GM12878 (cell line): ENCODE results near the gene ZNRF3.

Experiments used
- CBX3 ChIP-seq: fragments of 200-600 bp; sonication (generic); IDR thresholded peaks from 2 replicates; pipeline ENCODE4 v1.6.1; 2016; ENCODE audit warnings: low read depth, borderline replicate concordance
- CREB1 ChIP-seq: IDR thresholded peaks from 2 replicates; pipeline ENCODE4 v1.6.1; 2012; ENCODE audit warnings: low read depth, mild to moderate bottlenecking, inconsistent platforms
- PAX8 ChIP-seq: fragments of 450-650 bp; IDR thresholded peaks from 2 replicates; pipeline ENCODE4 v1.6.1; 2017; ENCODE audit warnings: mild to moderate bottlenecking, moderate library complexity
- POU2F2 ChIP-seq: IDR thresholded peaks from 3 replicates; pipeline ENCODE4 v1.6.1; 2011; ENCODE audit warnings: low read depth, mild to moderate bottlenecking, low read length, borderline replicate concordance
- TCF7 ChIP-seq: IDR thresholded peaks from 2 replicates; pipeline ENCODE4 v1.6.1; 2014; ENCODE audit warnings: antibody characterized with exemption, borderline replicate concordance
- ZNF24 ChIP-seq: fragments of 450-650 bp; IDR thresholded peaks from 2 replicates; pipeline ENCODE4 v1.6.1; 2017; ENCODE audit warnings: antibody characterized with exemption, mild to moderate bottlenecking
- TF ChIP-seq, protein P1 (sequence below), 3 experiments: IDR thresholded peaks in 2 of 3; conservative IDR thresholded peaks in 1 of 3; 2 replicates each; pipeline ENCODE4 v1.5.1; 2011; ENCODE audit warnings: low read depth in 3 of 3, low read length in 3 of 3, mild to moderate bottlenecking in 3 of 3, control low read depth in 2 of 3, moderate library complexity in 2 of 3, inconsistent platforms in 1 of 3, mixed read lengths in 1 of 3; ENCODE audit not compliant: control insufficient read depth in 2 of 3, insufficient read depth in 1 of 3; ENCODE audit errors: extremely low read depth in 1 of 3

DNA sequence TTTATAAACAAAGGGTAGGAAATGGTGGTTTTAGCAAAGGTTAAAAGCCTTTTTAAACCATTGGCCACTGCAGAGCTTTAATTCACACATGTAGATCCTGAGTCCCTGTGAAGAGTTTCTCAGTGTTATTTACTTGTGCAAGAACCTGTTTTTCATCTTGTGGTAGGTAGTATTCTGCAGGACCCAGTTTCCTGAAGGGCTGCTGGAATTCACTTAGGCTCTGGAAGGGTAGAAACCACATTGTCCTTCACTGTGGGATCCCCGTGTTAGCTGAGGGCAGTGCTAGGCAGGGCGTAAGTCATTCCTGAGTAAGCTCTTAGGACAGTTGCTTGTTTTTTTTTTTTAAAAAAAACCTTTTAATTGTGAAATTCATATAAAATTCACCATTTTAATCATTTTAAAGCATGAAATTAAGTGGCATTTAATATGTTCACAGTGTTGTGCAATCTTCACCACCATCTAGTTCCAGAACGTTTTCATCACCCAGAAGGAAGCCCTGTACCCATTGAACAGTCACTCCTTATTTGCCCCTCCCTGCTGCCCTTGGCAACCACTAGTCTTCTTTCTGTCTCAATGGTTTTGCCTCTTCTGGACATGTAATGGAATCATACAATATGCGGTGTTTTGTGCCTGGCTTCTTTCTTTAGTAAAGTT is 100.5 kb downstream of the ZNRF3 start:
- TF ChIP-seq CREB1 (no peak), ZNF24 (no peak), CBX3 (no peak), TCF7 (no peak), POU2F2 (no peak), PAX8 (no peak)
- TF ChIP-seq, protein P1, sequence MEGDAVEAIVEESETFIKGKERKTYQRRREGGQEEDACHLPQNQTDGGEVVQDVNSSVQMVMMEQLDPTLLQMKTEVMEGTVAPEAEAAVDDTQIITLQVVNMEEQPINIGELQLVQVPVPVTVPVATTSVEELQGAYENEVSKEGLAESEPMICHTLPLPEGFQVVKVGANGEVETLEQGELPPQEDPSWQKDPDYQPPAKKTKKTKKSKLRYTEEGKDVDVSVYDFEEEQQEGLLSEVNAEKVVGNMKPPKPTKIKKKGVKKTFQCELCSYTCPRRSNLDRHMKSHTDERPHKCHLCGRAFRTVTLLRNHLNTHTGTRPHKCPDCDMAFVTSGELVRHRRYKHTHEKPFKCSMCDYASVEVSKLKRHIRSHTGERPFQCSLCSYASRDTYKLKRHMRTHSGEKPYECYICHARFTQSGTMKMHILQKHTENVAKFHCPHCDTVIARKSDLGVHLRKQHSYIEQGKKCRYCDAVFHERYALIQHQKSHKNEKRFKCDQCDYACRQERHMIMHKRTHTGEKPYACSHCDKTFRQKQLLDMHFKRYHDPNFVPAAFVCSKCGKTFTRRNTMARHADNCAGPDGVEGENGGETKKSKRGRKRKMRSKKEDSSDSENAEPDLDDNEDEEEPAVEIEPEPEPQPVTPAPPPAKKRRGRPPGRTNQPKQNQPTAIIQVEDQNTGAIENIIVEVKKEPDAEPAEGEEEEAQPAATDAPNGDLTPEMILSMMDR (IDR thresholded peaks at IDR 0.05 in 2 of 3, conservative IDR thresholded peaks at IDR 0.05 in 1 of 3; ENCODE audit: control insufficient read depth in 2 of 3, extremely low read depth in 1 of 3, insufficient read depth in 1 of 3, low read depth in 3 of 3, low read length in 3 of 3), result no peak
